ENCODE results near the gene ACTN2. TPM values are rescaled to one million over a fixed set of nuclear protein-coding genes. Genes with fewer than 3 reads are reported as not detected.
"Not testable (repeated sequence)": the region's sequence is repeated elsewhere in the genome, so short reads cannot be mapped to it uniquely, and the experiment has no call there.

Gene ACTN2
- total RNA-seq, 1 donor from 2014 or later, result 2.7 TPM

DNA sequence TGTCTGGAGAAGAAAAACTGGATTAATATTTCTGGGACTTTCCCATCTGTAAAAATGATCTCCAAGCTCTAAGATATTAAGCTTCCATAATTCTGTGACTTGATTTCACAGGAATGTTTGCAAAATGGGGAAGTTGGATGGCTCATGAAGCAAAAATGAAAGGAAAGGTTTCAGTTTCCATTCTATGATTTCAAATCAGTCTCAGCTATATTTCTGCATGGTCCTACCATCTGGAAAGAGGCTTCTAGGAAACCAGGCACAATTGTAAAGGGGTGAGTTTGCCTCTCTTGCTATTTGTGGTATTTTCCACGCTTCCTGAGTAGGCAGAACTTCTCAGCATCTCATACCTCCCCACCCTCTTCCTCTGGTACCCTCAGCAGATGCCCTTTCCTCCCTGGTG is 22.4 kb upstream of the ACTN2 start:
- Mint-ChIP-seq H3K36me3 (ENCODE audit: unreplicated experiment) (no peaks in the 10 kb centered on the region), H3K9me3 (ENCODE audit: unreplicated experiment) (peaks cover under 1% of the 10 kb centered on the region), H3K27ac (ENCODE audit: unreplicated experiment) (no peak overlapping the region), H3K4me1 (ENCODE audit: low read depth, unreplicated experiment) (no peaks in the 10 kb centered on the region), H3K27me3 (ENCODE audit: unreplicated experiment) (no peaks in the 10 kb centered on the region), H3K4me3 (ENCODE audit: unreplicated experiment) (no peak overlapping the region)
- DNase-seq, result no peak
- TF ChIP-seq CTCF (IDR thresholded peaks at IDR 0.05; ENCODE audit: partially characterized antibody, unreplicated experiment), result no peak

DNA sequence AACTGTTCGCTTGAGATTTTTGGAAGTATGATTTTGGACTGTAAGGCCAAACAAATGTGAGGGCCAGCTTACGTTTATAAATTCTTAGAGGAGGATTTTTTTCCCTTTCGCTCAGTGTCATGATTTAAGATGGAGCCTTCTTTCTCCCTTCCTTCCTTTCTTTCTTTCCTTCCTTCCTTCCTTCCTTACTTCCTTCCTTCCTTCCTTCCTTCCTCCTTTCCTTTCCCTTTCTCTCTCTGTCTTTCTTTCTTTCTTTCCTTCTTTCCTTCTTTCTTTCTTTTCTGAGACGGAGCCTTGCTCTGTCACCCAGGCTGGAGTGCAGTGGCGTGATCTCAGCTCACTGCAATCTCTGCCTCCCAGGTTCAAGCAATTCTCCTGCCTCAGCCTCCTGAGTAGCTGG is 17.4 kb upstream of the ACTN2 start:
- not testable (repeated sequence) for H3K27ac Mint-ChIP-seq (ENCODE audit: unreplicated experiment); DNase-seq

DNA sequence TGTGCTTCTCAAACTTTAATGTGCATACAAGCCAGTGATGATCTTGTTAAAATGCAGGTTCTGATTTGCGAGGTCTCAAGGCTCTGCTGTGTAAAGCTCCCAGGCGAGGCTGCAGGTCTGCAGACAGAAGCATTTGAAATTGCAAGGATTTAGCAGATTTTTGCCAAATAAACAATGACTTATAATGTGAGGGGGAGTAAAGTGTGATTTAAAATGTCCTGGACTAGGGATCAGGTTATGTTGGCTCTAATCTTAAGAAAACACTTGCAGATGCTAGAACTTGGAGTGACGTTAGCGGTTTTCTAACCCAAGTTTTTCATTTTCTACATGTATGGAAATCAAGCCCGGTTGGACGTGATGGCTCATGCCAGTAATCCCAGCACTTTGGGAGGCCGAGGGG is 16.2 kb upstream of the ACTN2 start:
- H3K27ac Mint-ChIP-seq (ENCODE audit: unreplicated experiment), result no peak overlapping the region
- no peaks in the 10 kb centered on the region for H3K27me3 Mint-ChIP-seq (ENCODE audit: unreplicated experiment)
- DNase-seq, result no peak
- peaks cover 1% of the 10 kb centered on the region for H3K9me3 Mint-ChIP-seq (ENCODE audit: unreplicated experiment)
- TF ChIP-seq CTCF (IDR thresholded peaks at IDR 0.05; ENCODE audit: partially characterized antibody, unreplicated experiment), result no peak
- H3K36me3 Mint-ChIP-seq (ENCODE audit: unreplicated experiment), result no peaks in the 10 kb centered on the region
- no peak overlapping the region for H3K4me3 Mint-ChIP-seq (ENCODE audit: unreplicated experiment)
- H3K4me1 Mint-ChIP-seq (ENCODE audit: low read depth, unreplicated experiment), result no peaks in the 10 kb centered on the region

More for the DNA sequence above, 17.4 kb upstream of the ACTN2 start:
- not testable (repeated sequence) for H3K36me3 Mint-ChIP-seq (ENCODE audit: unreplicated experiment); H3K4me1 Mint-ChIP-seq (ENCODE audit: low read depth, unreplicated experiment); H3K4me3 Mint-ChIP-seq (ENCODE audit: unreplicated experiment); H3K9me3 Mint-ChIP-seq (ENCODE audit: unreplicated experiment); H3K27me3 Mint-ChIP-seq (ENCODE audit: unreplicated experiment)

DNA sequence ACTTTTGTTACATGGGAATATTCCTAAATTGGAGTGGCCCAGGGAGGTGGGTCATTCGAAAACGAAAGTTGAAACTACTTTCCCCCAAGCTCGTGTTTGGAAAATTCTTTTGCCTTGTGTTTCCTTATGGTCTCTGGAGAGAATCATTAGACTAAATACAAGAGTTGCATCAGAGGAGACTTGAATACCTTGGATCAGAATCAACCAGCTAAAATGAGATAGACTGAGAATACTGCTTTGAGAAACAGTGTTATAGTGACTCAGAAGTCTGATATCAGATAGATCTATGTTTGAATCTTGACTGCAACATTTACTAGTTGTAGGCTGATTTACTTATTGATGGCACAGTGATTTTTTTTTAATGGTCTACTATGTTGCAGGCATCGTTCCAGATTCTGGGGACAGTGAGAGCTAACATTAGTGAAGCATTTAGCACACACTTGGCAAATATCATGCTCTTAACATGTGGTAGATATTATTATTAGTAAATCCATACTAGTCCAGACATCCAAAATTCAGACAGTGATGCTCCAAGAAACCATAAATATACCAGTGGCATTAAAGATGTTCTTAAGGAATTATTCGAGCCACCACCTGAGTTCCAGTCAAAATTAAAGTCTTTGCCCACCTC is 12.9 kb upstream of the ACTN2 start:
- Mint-ChIP-seq H3K4me1 (ENCODE audit: low read depth, unreplicated experiment) (no peaks in the 10 kb centered on the region), H3K27ac (ENCODE audit: unreplicated experiment) (no peak overlapping the region), H3K27me3 (ENCODE audit: unreplicated experiment) (no peaks in the 10 kb centered on the region), H3K36me3 (ENCODE audit: unreplicated experiment) (no peaks in the 10 kb centered on the region), H3K9me3 (ENCODE audit: unreplicated experiment) (peaks cover 1% of the 10 kb centered on the region), H3K4me3 (ENCODE audit: unreplicated experiment) (no peak overlapping the region)
- TF ChIP-seq CTCF (IDR thresholded peaks at IDR 0.05; ENCODE audit: partially characterized antibody, unreplicated experiment), result no peak
- DNase-seq, result no peak

GRCh38 chr1:236677641-236678235 is 8.6 kb upstream of the ACTN2 start:
- Mint-ChIP-seq H3K36me3 (ENCODE audit: unreplicated experiment) (no peaks in the 10 kb centered on the region), H3K27me3 (ENCODE audit: unreplicated experiment) (no peaks in the 10 kb centered on the region), H3K27ac (ENCODE audit: unreplicated experiment) (no peak overlapping the region), H3K4me3 (ENCODE audit: unreplicated experiment) (no peak overlapping the region), H3K4me1 (ENCODE audit: low read depth, unreplicated experiment) (no peaks in the 10 kb centered on the region), H3K9me3 (ENCODE audit: unreplicated experiment) (peaks cover 2% of the 10 kb centered on the region)
- no peak for DNase-seq
- TF ChIP-seq CTCF (IDR thresholded peaks at IDR 0.05; ENCODE audit: partially characterized antibody, unreplicated experiment), result no peak

Measured in glutamatergic neuron (in vitro differentiated cells).